ENCODE measurements around the gene PABPN1.

Gene PABPN1

DNA sequence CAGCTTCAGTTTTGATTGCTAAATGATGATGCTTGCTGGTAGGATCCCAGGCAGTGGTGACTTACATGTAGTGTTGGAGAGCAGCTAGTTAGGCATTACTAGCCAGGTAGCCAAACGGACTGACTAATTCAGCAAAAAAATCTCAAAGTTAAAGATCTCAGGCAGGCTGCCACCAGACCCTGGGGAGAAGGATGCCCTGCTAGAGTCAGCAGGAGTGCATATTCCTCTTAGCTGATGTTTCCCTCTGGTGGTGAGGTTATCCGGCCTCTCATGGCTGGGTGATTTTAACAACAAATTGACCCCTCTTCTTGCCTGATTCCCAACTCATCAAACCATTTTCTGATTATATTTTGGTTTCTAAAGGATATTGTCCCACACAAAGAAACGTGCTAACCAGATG, 40.9 kb downstream of the PABPN1 start:
- TF ChIP-seq CTCF (IDR thresholded peaks at IDR 0.05; ENCODE audit: low read length), result no peak
- no peak for TF ChIP-seq EZH2 (IDR thresholded peaks at IDR 0.05; ENCODE audit: borderline replicate concordance, low read length)
- Histone ChIP-seq H4K20me1 (ENCODE audit: insufficient read depth, low read length) (no peaks in the 10 kb centered on the region), H3K9ac (ENCODE audit: low read length) (no peak overlapping the region), H3F3A (ENCODE audit: insufficient read depth, low read length) (no peaks in the 10 kb centered on the region), H3K36me3 (ENCODE audit: insufficient read depth, low read length) (no peaks in the 10 kb centered on the region), H3K4me3 (ENCODE audit: low read depth, low read length, poor library complexity, severe bottlenecking) (no peak overlapping the region), H3K4me2 (ENCODE audit: low read length) (no peak overlapping the region), H3K79me2 (ENCODE audit: insufficient read depth, low read length) (no peaks in the 10 kb centered on the region), H3K4me1 (ENCODE audit: insufficient read depth, low read length, severe bottlenecking) (no peaks in the 10 kb centered on the region), H3K27me3 (ENCODE audit: insufficient read depth, low read length) (peaks cover 5% of the 10 kb centered on the region; the same call in 1 of the 2 replicates), H3K27ac (ENCODE audit: low read depth, low read length, poor library complexity, severe bottlenecking) (no peak overlapping the region), H3K9me3 (ENCODE audit: low read length) (no peaks in the 10 kb centered on the region), H2AFZ (ENCODE audit: low read length) (no peak overlapping the region), H3K9me2 (ENCODE audit: low read depth, low read length) (no peaks in the 10 kb centered on the region)

DNA sequence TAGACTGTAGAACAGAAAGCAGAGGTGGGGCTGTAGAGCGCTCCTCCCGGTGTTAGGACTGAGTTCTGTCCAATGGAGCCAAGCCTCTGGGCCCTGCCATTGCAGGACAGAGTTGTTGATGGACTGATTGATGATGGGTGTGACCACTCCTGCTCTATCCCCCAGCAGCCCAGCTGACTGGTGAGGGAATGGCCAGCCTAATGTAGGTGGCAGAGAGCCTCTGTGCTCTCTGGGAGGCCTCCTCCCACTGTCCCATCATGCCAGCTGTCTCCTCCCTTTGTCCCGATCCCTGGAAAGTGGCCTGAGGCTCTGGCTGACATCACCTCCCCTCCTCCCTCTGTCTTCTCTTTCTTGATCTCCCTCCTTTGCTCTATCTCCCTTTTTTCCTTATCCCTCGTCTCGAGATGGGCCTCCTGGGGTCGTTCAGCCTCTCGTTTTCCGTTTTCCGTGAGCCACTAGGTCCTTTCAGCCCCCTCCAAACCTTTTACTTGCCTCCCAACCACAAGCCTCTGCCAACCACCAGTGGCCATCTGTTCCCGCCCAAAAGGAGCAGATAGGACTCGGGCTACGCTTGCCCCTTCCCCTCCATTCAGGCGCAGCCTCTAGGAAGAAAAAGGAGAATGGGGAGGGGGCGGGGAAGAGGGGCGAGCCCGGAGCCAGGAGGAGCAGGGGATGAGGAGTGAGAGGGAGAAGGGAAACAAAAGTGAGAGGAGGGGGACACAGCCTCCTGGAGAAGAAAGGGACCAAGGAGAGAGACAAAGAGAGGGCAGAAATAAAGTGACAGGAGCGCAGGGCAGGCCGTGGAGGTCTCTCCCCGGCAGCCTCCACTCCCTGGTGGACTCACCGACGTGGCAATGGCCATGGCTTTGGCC, 43.1 kb downstream of the PABPN1 start:
- Histone ChIP-seq H3K4me2 (ENCODE audit: low read length) (no peak overlapping the region), H3K27ac (ENCODE audit: low read depth, low read length, poor library complexity, severe bottlenecking) (no peak overlapping the region), H2AFZ (ENCODE audit: low read length) (no peak overlapping the region), H4K20me1 (ENCODE audit: insufficient read depth, low read length) (no peaks in the 10 kb centered on the region), H3F3A (ENCODE audit: insufficient read depth, low read length) (no peaks in the 10 kb centered on the region), H3K9me3 (ENCODE audit: low read length) (no peaks in the 10 kb centered on the region), H3K4me3 (ENCODE audit: low read depth, low read length, poor library complexity, severe bottlenecking) (no peak overlapping the region), H3K36me3 (ENCODE audit: insufficient read depth, low read length) (no peaks in the 10 kb centered on the region), H3K27me3 (ENCODE audit: insufficient read depth, low read length) (peaks cover 5% of the 10 kb centered on the region; the same call in 1 of the 2 replicates), H3K4me1 (ENCODE audit: insufficient read depth, low read length, severe bottlenecking) (no peaks in the 10 kb centered on the region), H3K79me2 (ENCODE audit: insufficient read depth, low read length) (no peaks in the 10 kb centered on the region), H3K9me2 (ENCODE audit: low read depth, low read length) (no peaks in the 10 kb centered on the region), H3K9ac (ENCODE audit: low read length) (no peak overlapping the region)
- TF ChIP-seq CTCF (IDR thresholded peaks at IDR 0.05; ENCODE audit: low read length), result no peak
- TF ChIP-seq EZH2 (IDR thresholded peaks at IDR 0.05; ENCODE audit: borderline replicate concordance, low read length), result no peak

DNA sequence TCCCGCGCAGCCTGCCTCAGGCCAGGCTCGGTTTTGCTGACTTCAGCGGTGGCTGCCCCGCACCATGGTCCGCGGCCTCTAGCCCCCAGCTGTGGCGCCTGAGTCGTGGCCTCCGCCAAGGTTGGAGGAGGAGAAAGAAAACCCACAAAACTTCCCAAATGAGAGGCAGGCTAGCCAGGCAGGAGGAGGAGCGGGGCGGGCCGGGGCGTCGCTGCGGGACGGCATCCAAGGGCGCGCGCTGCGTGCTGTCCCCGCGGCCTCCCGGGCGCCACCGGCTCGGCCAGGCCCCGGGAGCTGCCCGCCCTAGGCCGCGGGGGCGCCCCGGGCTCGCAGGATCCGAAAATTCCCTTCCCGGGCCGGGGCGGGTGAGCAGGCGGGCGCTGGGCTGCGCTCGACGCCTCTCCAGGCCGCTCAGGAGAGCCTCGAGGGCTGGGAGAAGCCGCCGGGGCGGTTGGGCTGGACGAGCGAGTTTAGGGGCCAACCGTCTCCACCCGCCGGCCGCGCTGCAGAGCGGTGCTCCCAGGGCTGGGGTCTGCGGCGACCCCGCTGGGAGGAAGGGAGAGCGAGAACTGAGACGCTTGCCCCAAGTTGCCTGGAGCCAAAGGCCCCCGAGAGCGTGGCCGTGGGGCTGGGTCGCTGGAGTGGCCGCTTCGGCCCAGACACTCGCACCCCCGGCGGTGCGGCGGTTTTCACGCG, 43.9 kb downstream of the PABPN1 start, which contains the start of gene EFS:
EFS (minus strand) TSS at position 137 of the 696 bp plus-strand sequence. CDS start 147 bp downstream, outside the sequence.
- Histone ChIP-seq H3K79me2 (ENCODE audit: insufficient read depth, low read length) (no peaks in the 10 kb centered on the region), H4K20me1 (ENCODE audit: insufficient read depth, low read length) (no peaks in the 10 kb centered on the region), H3F3A (ENCODE audit: insufficient read depth, low read length) (no peaks in the 10 kb centered on the region), H3K9ac (ENCODE audit: low read length) (no peak within 1 kb of the TSS), H3K9me3 (ENCODE audit: low read length) (no peaks in the 10 kb centered on the region), H2AFZ (ENCODE audit: low read length) (no peak within 1 kb of the TSS), H3K4me1 (ENCODE audit: insufficient read depth, low read length, severe bottlenecking) (no peaks in the 10 kb centered on the region), H3K36me3 (ENCODE audit: insufficient read depth, low read length) (no peaks in the 10 kb centered on the region), H3K27me3 (ENCODE audit: insufficient read depth, low read length) (peaks cover 3% of the 10 kb centered on the region; the same call in 1 of the 2 replicates), H3K4me3 (ENCODE audit: low read depth, low read length, poor library complexity, severe bottlenecking) (no peak within 1 kb of the TSS), H3K4me2 (ENCODE audit: low read length) (no peak within 1 kb of the TSS), H3K9me2 (ENCODE audit: low read depth, low read length) (no peaks in the 10 kb centered on the region), H3K27ac (ENCODE audit: low read depth, low read length, poor library complexity, severe bottlenecking) (no peak within 1 kb of the TSS)
- TF ChIP-seq CTCF (IDR thresholded peaks at IDR 0.05; ENCODE audit: low read length) (no peak), EZH2 (IDR thresholded peaks at IDR 0.05; ENCODE audit: borderline replicate concordance, low read length) (no peak)

Data from OCI-LY1 (cell line).